SIG-M5 treated with dmso at 0.1 percent for 504 hours (cell line): ENCODE results near the gene BUD23.
A peak's percentile ranks its signal among the peaks of the same experiment; 100 is the strongest.
"Not testable (repeated sequence)": the region's sequence is repeated elsewhere in the genome, so short reads cannot be mapped to it uniquely, and the experiment has no call there.

Experiments used
- DNase-seq: peaks from one replicate; lab custom pipeline; 2025; ENCODE audit not compliant: unreplicated experiment; lab: John Stamatoyannopoulos, UW

BUD23 gene

GRCh38 chr7:73700581-73701134 lies 17.3 kb downstream of the BUD23 start:
- DNase-seq: no peak

- DNase-seq: peak; percentile 9
Observed at GRCh38 chr7:73701357-73701995, 18.1 kb downstream of the BUD23 start.

GRCh38 chr7:73702226-73702625 lies 18.8 kb downstream of the BUD23 start:
- no peak for DNase-seq

GRCh38 chr7:73702665-73703064 lies 19.3 kb downstream of the BUD23 start:
- no peak for DNase-seq

- DNase-seq: no peak
Observed at GRCh38 chr7:73703225-73703624, 19.8 kb downstream of the BUD23 start.

GRCh38 chr7:73703757-73704639 lies 20.6 kb downstream of the BUD23 start:
- DNase-seq: no peak

- no peak for DNase-seq
Observed at GRCh38 chr7:73704640-73705550, 21.5 kb downstream of the BUD23 start.

GRCh38 chr7:73705551-73705920 lies 22.1 kb downstream of the BUD23 start:
- no peak for DNase-seq

GRCh38 chr7:73706126-73707044 lies 23.0 kb downstream of the BUD23 start:
- DNase-seq: no peak

- DNase-seq: peak; percentile 26
Observed at GRCh38 chr7:73707045-73707631, 23.7 kb downstream of the BUD23 start.

GRCh38 chr7:73708961-73709549 lies 25.7 kb downstream of the BUD23 start:
- no peak for DNase-seq

GRCh38 chr7:73712773-73713172 lies 29.4 kb downstream of the BUD23 start:
- DNase-seq: no peak

- DNase-seq: not testable (repeated sequence)
Observed at GRCh38 chr7:73713319-73713718, 29.9 kb downstream of the BUD23 start.

- DNase-seq: peak; percentile 97
Observed at GRCh38 chr7:73715648-73716317, 32.4 kb downstream of the BUD23 start.

- DNase-seq: no peak
Observed at GRCh38 chr7:73716318-73716890, 33.0 kb downstream of the BUD23 start.

GRCh38 chr7:73717025-73717807 lies 33.8 kb downstream of the BUD23 start:
- DNase-seq: no peak

- DNase-seq: peak; percentile 93
Observed at GRCh38 chr7:73717991-73718405, 34.6 kb downstream of the BUD23 start.
